Activated T-helper 2 cell treated with anti-CD3 and anti-CD28 coated beads, Interferon-gamma antibody, Interleukin-2, Interleukin-4, amounts not matched to agents 10 μg/mL and 5 μg/mL and 100 μg/mL, durations not matched to agents 14 hours and 24 hours and 36 hours (primary cell): Measurements from ENCODE around the gene RABEPK. TPM values are rescaled to one million over a fixed set of nuclear protein-coding genes. Genes with fewer than 3 reads are reported as not detected.
A peak's percentile ranks its signal among the peaks of the same experiment; 100 is the strongest.

Experiments used
- DNase-seq: peaks from one replicate; pipeline ENCODE4 v3.0.0; 2021; ENCODE audit warnings: low spot score
- H3K27ac Mint-ChIP-seq: one replicate; pipeline ENCODE4 v1.8.0; 2021; ENCODE audit warnings: mixed read lengths
- H3K27me3 Mint-ChIP-seq: one replicate; pipeline ENCODE4 v1.8.0; 2021; ENCODE audit warnings: low read depth, mixed read lengths
- H3K36me3 Mint-ChIP-seq: one replicate; pipeline ENCODE4 v1.8.0; 2021; ENCODE audit warnings: low read depth, mixed read lengths
- H3K4me1 Mint-ChIP-seq: one replicate; pipeline ENCODE4 v1.8.0; 2021; ENCODE audit warnings: low read depth, mixed read lengths
- H3K4me3 Mint-ChIP-seq: one replicate; pipeline ENCODE4 v1.8.0; 2021; ENCODE audit warnings: low read depth, mild to moderate bottlenecking, moderate library complexity, mixed read lengths
- H3K9me3 Mint-ChIP-seq: one replicate; pipeline ENCODE4 v1.8.0; 2021; ENCODE audit warnings: mixed read lengths
- intact Hi-C: fragments of 100-400 bp; cut with micrococcal nuclease; formaldehyde crosslinking; loops from one replicate; pipeline ENCODE4 v1.15.1; 2023
- total RNA-seq: library from RNA; stranded (reverse); gene quantifications from 2 replicates; pipeline ENCODE4 v1.2.3, GENCODE V29; 2022

The RABEPK gene
- total RNA-seq, 1 donor from 2014 or later = 34.0 TPM

GRCh38 chr9:125240649-125240999 is 40.3 kb downstream of the RABEPK start:
- H3K27me3 Mint-ChIP-seq = no peaks in the 10 kb centered on the region
- H3K9me3 Mint-ChIP-seq = no peaks in the 10 kb centered on the region
- peaks cover 57% of the 10 kb centered on the region for H3K36me3 Mint-ChIP-seq
- H3K4me1 Mint-ChIP-seq = peaks cover 37% of the 10 kb centered on the region
- DNase-seq = no peak
- peak overlapping the region; percentile 98 for H3K27ac Mint-ChIP-seq
- intact Hi-C loops = loop anchor here (2.0 to 10.0 kb wide), 3 partner anchors 92 to 466 kb away; partner anchors contain the start of genes NR6A1 and OLFML2A
- H3K4me3 Mint-ChIP-seq = peak overlapping the region; percentile 100

GRCh38 chr9:125241000-125241862 is 40.9 kb downstream of the RABEPK start, which contains the start of gene HSPA5:
Gene HSPA5, minus strand, starts transcription at chr9:125241343. Its CDS starts 217 bp downstream, at chr9:125241126.
- H3K9me3 Mint-ChIP-seq = no peaks in the 10 kb centered on the region
- no peaks in the 10 kb centered on the region for H3K27me3 Mint-ChIP-seq
- intact Hi-C loops = loop anchor here (1.0 to 10.0 kb wide), 6 partner anchors 20 to 466 kb away; partner anchors contain the start of genes GAPVD1, NR6A1, OLFML2A and PPP6C
- peaks cover 51% of the 10 kb centered on the region for H3K36me3 Mint-ChIP-seq
- peaks cover 34% of the 10 kb centered on the region for H3K4me1 Mint-ChIP-seq
- DNase-seq = peak; percentile 99
- H3K4me3 Mint-ChIP-seq = peak within 1 kb of the TSS; percentile 100
- peak within 1 kb of the TSS; percentile 98 for H3K27ac Mint-ChIP-seq

GRCh38 chr9:125241863-125242739 is 41.8 kb downstream of the RABEPK start:
- Mint-ChIP-seq H3K9me3 (no peaks in the 10 kb centered on the region), H3K36me3 (peaks cover 42% of the 10 kb centered on the region), H3K27me3 (no peaks in the 10 kb centered on the region), H3K27ac (peak overlapping the region; percentile 98), H3K4me3 (peak overlapping the region; percentile 100), H3K4me1 (peaks cover 26% of the 10 kb centered on the region)
- intact Hi-C loops = loop anchor here (1.0 to 10.0 kb wide), 6 partner anchors 19 to 467 kb away; partner anchors contain the start of genes GAPVD1, NR6A1, OLFML2A and PPP6C
- DNase-seq = no peak

- no peaks in the 10 kb centered on the region for H3K27me3 Mint-ChIP-seq
- peaks cover 13% of the 10 kb centered on the region for H3K4me1 Mint-ChIP-seq
- DNase-seq = no peak
- H3K27ac Mint-ChIP-seq = no peak overlapping the region
- intact Hi-C loops = loop anchor here (5.0 to 10.0 kb wide), 2 partner anchors 88 to 469 kb away; partner anchors contain the start of genes NR6A1 and OLFML2A
- no peaks in the 10 kb centered on the region for H3K9me3 Mint-ChIP-seq
- H3K4me3 Mint-ChIP-seq = no peak overlapping the region
- peaks cover 25% of the 10 kb centered on the region for H3K36me3 Mint-ChIP-seq
Measured at GRCh38 chr9:125243792-125244260, 43.5 kb downstream of the RABEPK start.

GRCh38 chr9:125246261-125246667 is 45.9 kb downstream of the RABEPK start:
- peaks cover 8% of the 10 kb centered on the region for H3K4me1 Mint-ChIP-seq
- no peak for DNase-seq
- intact Hi-C loops = loop anchor here (10.0 kb wide), 1 partner anchor 471 kb away; the partner anchor contains the start of genes NR6A1 and OLFML2A
- no peaks in the 10 kb centered on the region for H3K9me3 Mint-ChIP-seq
- no peaks in the 10 kb centered on the region for H3K27me3 Mint-ChIP-seq
- H3K36me3 Mint-ChIP-seq = peaks cover under 1% of the 10 kb centered on the region
- H3K27ac Mint-ChIP-seq = no peak overlapping the region
- H3K4me3 Mint-ChIP-seq = no peak overlapping the region

- H3K36me3 Mint-ChIP-seq = no peaks in the 10 kb centered on the region
- H3K4me1 Mint-ChIP-seq = no peaks in the 10 kb centered on the region
- intact Hi-C loops = no loop called here
- DNase-seq = no peak
- H3K27me3 Mint-ChIP-seq = peaks cover 2% of the 10 kb centered on the region
- no peak overlapping the region for H3K4me3 Mint-ChIP-seq
- no peaks in the 10 kb centered on the region for H3K9me3 Mint-ChIP-seq
- H3K27ac Mint-ChIP-seq = no peak overlapping the region
Measured at GRCh38 chr9:125254231-125254630, 53.9 kb downstream of the RABEPK start.

- no peak for DNase-seq
- H3K36me3 Mint-ChIP-seq = no peaks in the 10 kb centered on the region
- H3K4me1 Mint-ChIP-seq = peaks cover 6% of the 10 kb centered on the region
- no peak overlapping the region for H3K4me3 Mint-ChIP-seq
- H3K27ac Mint-ChIP-seq = no peak overlapping the region
- peaks cover 2% of the 10 kb centered on the region for H3K27me3 Mint-ChIP-seq
- no peaks in the 10 kb centered on the region for H3K9me3 Mint-ChIP-seq
- intact Hi-C loops = no loop called here
Measured at GRCh38 chr9:125255781-125256391, 55.5 kb downstream of the RABEPK start.

- no peaks in the 10 kb centered on the region for H3K9me3 Mint-ChIP-seq
- intact Hi-C loops = no loop called here
- no peak overlapping the region for H3K27ac Mint-ChIP-seq
- H3K4me3 Mint-ChIP-seq = no peak overlapping the region
- H3K4me1 Mint-ChIP-seq = peaks cover 15% of the 10 kb centered on the region
- no peaks in the 10 kb centered on the region for H3K36me3 Mint-ChIP-seq
- DNase-seq = no peak
- peaks cover 2% of the 10 kb centered on the region for H3K27me3 Mint-ChIP-seq
Measured at GRCh38 chr9:125258160-125258785, 57.9 kb downstream of the RABEPK start.

GRCh38 chr9:125258832-125259534 is 58.6 kb downstream of the RABEPK start:
- DNase-seq = no peak
- H3K4me1 Mint-ChIP-seq = peaks cover 21% of the 10 kb centered on the region
- peaks cover 3% of the 10 kb centered on the region for H3K36me3 Mint-ChIP-seq
- H3K9me3 Mint-ChIP-seq = no peaks in the 10 kb centered on the region
- no peak overlapping the region for H3K27ac Mint-ChIP-seq
- intact Hi-C loops = no loop called here
- H3K4me3 Mint-ChIP-seq = no peak overlapping the region
- peaks cover 2% of the 10 kb centered on the region for H3K27me3 Mint-ChIP-seq

GRCh38 chr9:125260561-125260960 is 60.2 kb downstream of the RABEPK start:
- Mint-ChIP-seq H3K4me1 (peaks cover 32% of the 10 kb centered on the region), H3K9me3 (no peaks in the 10 kb centered on the region), H3K36me3 (peaks cover 15% of the 10 kb centered on the region), H3K27ac (peak overlapping the region; percentile 90), H3K27me3 (peaks cover 2% of the 10 kb centered on the region), H3K4me3 (peak overlapping the region; percentile 98)
- DNase-seq = no peak
- intact Hi-C loops = loop anchor here (2.0 to 5.0 kb wide), 2 partner anchors 318 to 390 kb away; partner anchors contain the start of gene GOLGA1
